ENCODE measurements around the gene ECI1. TPM values are rescaled to one million over a fixed set of nuclear protein-coding genes. Genes with fewer than 3 reads are reported as not detected.
A peak's percentile ranks its signal among the peaks of the same experiment; 100 is the strongest.
"Not testable (repeated sequence)": the region's sequence is repeated elsewhere in the genome, so short reads cannot be mapped to it uniquely, and the experiment has no call there.

The ECI1 gene
- total RNA-seq, 1 experiment from 2014 or later = 52.9 TPM

- no peak for DNase-seq (ENCODE audit: low spot score)
- in situ Hi-C loops (cut with HindIII; ENCODE audit: low sequenced_read_pairs) = no loop called here
Measured at GRCh38 chr16:2204416-2205103, 46.8 kb downstream of the ECI1 start.

GRCh38 chr16:2203119-2203688 lies 48.2 kb downstream of the ECI1 start:
- in situ Hi-C loops (cut with HindIII; ENCODE audit: low sequenced_read_pairs); DNase-seq (ENCODE audit: low spot score): not testable (repeated sequence)

- DNase-seq (ENCODE audit: low spot score) = no peak
- in situ Hi-C loops (cut with HindIII; ENCODE audit: low sequenced_read_pairs) = no loop called here
Measured at GRCh38 chr16:2200313-2200712, 51.1 kb downstream of the ECI1 start.

GRCh38 chr16:2199621-2200139 lies 51.7 kb downstream of the ECI1 start:
- in situ Hi-C loops (cut with HindIII; ENCODE audit: low sequenced_read_pairs) = no loop called here
- DNase-seq (ENCODE audit: low spot score) = no peak

- no peak for DNase-seq (ENCODE audit: low spot score)
- in situ Hi-C loops (cut with HindIII; ENCODE audit: low sequenced_read_pairs) = no loop called here
Measured at GRCh38 chr16:2199095-2199494, 52.3 kb downstream of the ECI1 start.

GRCh38 chr16:2198283-2198682 lies 53.1 kb downstream of the ECI1 start:
- no peak for DNase-seq (ENCODE audit: low spot score)
- in situ Hi-C loops (cut with HindIII; ENCODE audit: low sequenced_read_pairs) = no loop called here

- in situ Hi-C loops (cut with HindIII; ENCODE audit: low sequenced_read_pairs) = no loop called here
- no peak for DNase-seq (ENCODE audit: low spot score)
Measured at GRCh38 chr16:2197765-2198164, 53.6 kb downstream of the ECI1 start.

- in situ Hi-C loops (cut with HindIII; ENCODE audit: low sequenced_read_pairs) = no loop called here
- no peak for DNase-seq (ENCODE audit: low spot score)
Measured at GRCh38 chr16:2196981-2197511, 54.3 kb downstream of the ECI1 start.

GRCh38 chr16:2196162-2196980 lies 55.0 kb downstream of the ECI1 start, which contains the start of gene CASKIN1:
Gene CASKIN1, minus strand, starts transcription at chr16:2196605. Its CDS starts 173 bp downstream, at chr16:2196432.
- in situ Hi-C loops (cut with HindIII; ENCODE audit: low sequenced_read_pairs) = no loop called here
- no peak for DNase-seq (ENCODE audit: low spot score)

- no peak for DNase-seq (ENCODE audit: low spot score)
- in situ Hi-C loops (cut with HindIII; ENCODE audit: low sequenced_read_pairs) = no loop called here
Measured at GRCh38 chr16:2195322-2196161, 55.8 kb downstream of the ECI1 start.

- in situ Hi-C loops (cut with HindIII; ENCODE audit: low sequenced_read_pairs) = no loop called here
- DNase-seq (ENCODE audit: low spot score) = peak; percentile 87
Measured at GRCh38 chr16:2194852-2195321, 56.5 kb downstream of the ECI1 start.

GRCh38 chr16:2194166-2194834 lies 57.1 kb downstream of the ECI1 start:
- DNase-seq (ENCODE audit: low spot score) = no peak
- in situ Hi-C loops (cut with HindIII; ENCODE audit: low sequenced_read_pairs) = no loop called here

- in situ Hi-C loops (cut with HindIII; ENCODE audit: low sequenced_read_pairs) = no loop called here
- peak; percentile 43 for DNase-seq (ENCODE audit: low spot score)
Measured at GRCh38 chr16:2191446-2191706, 60.0 kb downstream of the ECI1 start.

- in situ Hi-C loops (cut with HindIII; ENCODE audit: low sequenced_read_pairs) = no loop called here
- peak; percentile 46 for DNase-seq (ENCODE audit: low spot score)
Measured at GRCh38 chr16:2190659-2191445, 60.5 kb downstream of the ECI1 start.

GRCh38 chr16:2190002-2190658 lies 61.3 kb downstream of the ECI1 start:
- DNase-seq (ENCODE audit: low spot score) = no peak
- in situ Hi-C loops (cut with HindIII; ENCODE audit: low sequenced_read_pairs) = no loop called here

All from G401 (cell line).